Left cardiac atrium (tissue), 4 donors: ENCODE measurements around the gene ENTPD2. TPM values are rescaled to one million over a fixed set of nuclear protein-coding genes. Genes with fewer than 3 reads are reported as not detected.
"Not testable (repeated sequence)": the region's sequence is repeated elsewhere in the genome, so short reads cannot be mapped to it uniquely, and the experiment has no call there.

Experiments used
- ATAC-seq, 2 donors: fragments of 200-7000 bp; cut with Tn5 transposase; one replicate each; pipeline ENCODE4 v1.9.1; 2020; ENCODE audit warnings: mild to moderate bottlenecking in 2 of 2, moderate library complexity in 2 of 2
- DNase-seq: peaks from one replicate; pipeline ENCODE4 v3.0.0-alpha.2; 2020
- intact Hi-C, 2 donors: fragments of 100-400 bp; cut with DNase I; formaldehyde crosslinking; loops; one replicate each; pipeline versions ENCODE4 v1.14.1 to v1.15.1; 2022 to 2023
- total RNA-seq, 2 donors: library from RNA; stranded (reverse); fragmentation: NEBNext Ultra II Directional; extraction: Animal tissue kit (Norgen Biotek cat#: 25700); gene quantifications; one replicate each; pipeline ENCODE4 v1.2.1, GENCODE V29; 2021
- donor health status: DM: no; HTN: yes; CAD: no.
- donor health status: DM: no; HTN: yes; CAD: no; lungs with severe emphysema.
- donor health status: DM: yes; HTN: yes; CAD: no.
- donor health status: Dilated cardiomyopathy.

ENTPD2 gene
- total RNA-seq, 2 donors from 2014 or later, result 0.60 to 2.2 TPM

GRCh38 chr9:137067860-137068538 lies 14.1 kb upstream of the ENTPD2 start:
- intact Hi-C loops, result loop anchor here in 1 of 2 donors (10.0 kb wide), 1 partner anchor 283 kb away; no protein-coding TSS in a partner anchor
- ATAC-seq (peak; percentile 37 to 42), DNase-seq (peak; percentile 74)

GRCh38 chr9:137066096-137066861 lies 12.4 kb upstream of the ENTPD2 start:
- intact Hi-C loops, result loop anchor here in 1 of 2 donors (10.0 kb wide), 1 partner anchor 281 kb away; no protein-coding TSS in a partner anchor
- DNase-seq (no peak), ATAC-seq (no peak)

- ATAC-seq (no peak), DNase-seq (no peak)
- intact Hi-C loops, result loop anchor here in 1 of 2 donors (10.0 kb wide), 1 partner anchor 281 kb away; no protein-coding TSS in a partner anchor
Observed at GRCh38 chr9:137065336-137065967, 11.6 kb upstream of the ENTPD2 start.

- DNase-seq, result no peak
- intact Hi-C loops, result loop anchor here (1.0 to 10.0 kb wide), 2 partner anchors 18 to 280 kb away; no protein-coding TSS in a partner anchor
- no peak for ATAC-seq
Observed at GRCh38 chr9:137064880-137065164, 11.0 kb upstream of the ENTPD2 start.

- intact Hi-C loops, result loop anchor here (1.0 to 10.0 kb wide), 2 partner anchors 17 to 279 kb away; no protein-coding TSS in a partner anchor
- peak; percentile 73 for DNase-seq
- peak; percentile 69 to 78 for ATAC-seq
Observed at GRCh38 chr9:137064027-137064879, 10.4 kb upstream of the ENTPD2 start.

- no peak for ATAC-seq
- intact Hi-C loops, result loop anchor here (1.0 to 10.0 kb wide), 2 partner anchors 16 to 279 kb away; no protein-coding TSS in a partner anchor
- no peak for DNase-seq
Observed at GRCh38 chr9:137063311-137064026, 9.6 kb upstream of the ENTPD2 start.

- intact Hi-C loops, result loop anchor here in 1 of 2 donors (10.0 kb wide), 1 partner anchor 278 kb away; no protein-coding TSS in a partner anchor
- not testable (repeated sequence) for ATAC-seq, DNase-seq
Observed at GRCh38 chr9:137062798-137063197, 8.9 kb upstream of the ENTPD2 start.

GRCh38 chr9:137062384-137062783 lies 8.5 kb upstream of the ENTPD2 start:
- no peak for DNase-seq
- intact Hi-C loops, result loop anchor here in 1 of 2 donors (10.0 kb wide), 1 partner anchor 278 kb away; no protein-coding TSS in a partner anchor
- ATAC-seq, result no peak

- ATAC-seq, result no peak
- intact Hi-C loops, result no loop called here
- no peak for DNase-seq
Observed at GRCh38 chr9:137058521-137059234, 4.8 kb upstream of the ENTPD2 start.

GRCh38 chr9:137057545-137057944 lies 3.7 kb upstream of the ENTPD2 start:
- no peak for ATAC-seq
- intact Hi-C loops, result no loop called here
- no peak for DNase-seq

- no peak for ATAC-seq
- intact Hi-C loops, result no loop called here
- no peak for DNase-seq
Observed at GRCh38 chr9:137056739-137057415, 3.0 kb upstream of the ENTPD2 start.

GRCh38 chr9:137055385-137056364 lies 1.8 kb upstream of the ENTPD2 start:
- intact Hi-C loops, result no loop called here
- DNase-seq (peak; percentile 89), ATAC-seq (peak; percentile 91 to 92)

- DNase-seq (no peak), ATAC-seq (peak; percentile 3 to 20)
- intact Hi-C loops, result no loop called here
Observed at GRCh38 chr9:137054932-137055384, 1.1 kb upstream of the ENTPD2 start.

- ATAC-seq, result no peak
- DNase-seq, result no peak
- intact Hi-C loops, result no loop called here
Observed at GRCh38 chr9:137052998-137053943, 590 bp downstream of the ENTPD2 start.

GRCh38 chr9:137052293-137052692 lies 1.6 kb downstream of the ENTPD2 start:
- intact Hi-C loops, result no loop called here
- ATAC-seq (no peak), DNase-seq (no peak)
